Endothelial cell of hepatic sinusoid (primary cell): Measurements from ENCODE around the gene CRADD.

ENCODE experiments used
- in situ Hi-C: cut with HindIII; loops from 2 replicates; pipeline ENCODE4 v1.10.0; 2017; ENCODE audit warnings: low sequenced_read_pairs

The CRADD gene

GRCh38 chr12:93886533-93887511, 209.6 kb downstream of the CRADD start:
- in situ Hi-C loops, result loop anchor here (5.0 kb wide), 1 partner anchor 35 kb away; no protein-coding TSS in a partner anchor

GRCh38 chr12:93888964-93889363, 211.8 kb downstream of the CRADD start:
- in situ Hi-C loops, result loop anchor here (5.0 kb wide), 1 partner anchor 37 kb away; no protein-coding TSS in a partner anchor

- in situ Hi-C loops, result loop anchor here (5.0 kb wide), 1 partner anchor 37 kb away; no protein-coding TSS in a partner anchor
These were observed 212.5 kb downstream of the CRADD start for GRCh38 chr12:93889516-93890212.

- in situ Hi-C loops, result no loop called here
These were observed 215.5 kb downstream of the CRADD start for GRCh38 chr12:93892423-93893268.

- in situ Hi-C loops, result no loop called here
These were observed 217.4 kb downstream of the CRADD start for GRCh38 chr12:93894391-93895088.

GRCh38 chr12:93895089-93895445, 217.9 kb downstream of the CRADD start:
- in situ Hi-C loops, result no loop called here

GRCh38 chr12:93896427-93896826, 219.3 kb downstream of the CRADD start:
- in situ Hi-C loops, result no loop called here

- in situ Hi-C loops, result no loop called here
These were observed 219.8 kb downstream of the CRADD start for GRCh38 chr12:93896952-93897351.

GRCh38 chr12:93901739-93902138, 224.6 kb downstream of the CRADD start:
- in situ Hi-C loops, result loop anchor here (5.0 kb wide), 1 partner anchor 69 kb away; no protein-coding TSS in a partner anchor

- in situ Hi-C loops, result loop anchor here (5.0 kb wide), 1 partner anchor 70 kb away; no protein-coding TSS in a partner anchor
These were observed 225.0 kb downstream of the CRADD start for GRCh38 chr12:93902192-93902591.

GRCh38 chr12:93902736-93903562, 225.8 kb downstream of the CRADD start:
- in situ Hi-C loops, result loop anchor here (5.0 kb wide), 1 partner anchor 71 kb away; no protein-coding TSS in a partner anchor

GRCh38 chr12:93904124-93904523, 226.9 kb downstream of the CRADD start:
- in situ Hi-C loops, result loop anchor here (5.0 kb wide), 1 partner anchor 72 kb away; no protein-coding TSS in a partner anchor

- in situ Hi-C loops, result no loop called here
These were observed 231.1 kb downstream of the CRADD start for GRCh38 chr12:93908264-93908663.

GRCh38 chr12:93908846-93909567, 231.8 kb downstream of the CRADD start:
- in situ Hi-C loops, result no loop called here

- in situ Hi-C loops, result no loop called here
These were observed 234.2 kb downstream of the CRADD start for GRCh38 chr12:93911396-93911795.

- in situ Hi-C loops, result no loop called here
These were observed 235.0 kb downstream of the CRADD start for GRCh38 chr12:93912086-93912733.

GRCh38 chr12:93913845-93914244, 236.7 kb downstream of the CRADD start:
- in situ Hi-C loops, result no loop called here

GRCh38 chr12:93914281-93914680, 237.1 kb downstream of the CRADD start:
- in situ Hi-C loops, result no loop called here
